ENCODE results near the gene OPA1.

OPA1 gene, protein sequence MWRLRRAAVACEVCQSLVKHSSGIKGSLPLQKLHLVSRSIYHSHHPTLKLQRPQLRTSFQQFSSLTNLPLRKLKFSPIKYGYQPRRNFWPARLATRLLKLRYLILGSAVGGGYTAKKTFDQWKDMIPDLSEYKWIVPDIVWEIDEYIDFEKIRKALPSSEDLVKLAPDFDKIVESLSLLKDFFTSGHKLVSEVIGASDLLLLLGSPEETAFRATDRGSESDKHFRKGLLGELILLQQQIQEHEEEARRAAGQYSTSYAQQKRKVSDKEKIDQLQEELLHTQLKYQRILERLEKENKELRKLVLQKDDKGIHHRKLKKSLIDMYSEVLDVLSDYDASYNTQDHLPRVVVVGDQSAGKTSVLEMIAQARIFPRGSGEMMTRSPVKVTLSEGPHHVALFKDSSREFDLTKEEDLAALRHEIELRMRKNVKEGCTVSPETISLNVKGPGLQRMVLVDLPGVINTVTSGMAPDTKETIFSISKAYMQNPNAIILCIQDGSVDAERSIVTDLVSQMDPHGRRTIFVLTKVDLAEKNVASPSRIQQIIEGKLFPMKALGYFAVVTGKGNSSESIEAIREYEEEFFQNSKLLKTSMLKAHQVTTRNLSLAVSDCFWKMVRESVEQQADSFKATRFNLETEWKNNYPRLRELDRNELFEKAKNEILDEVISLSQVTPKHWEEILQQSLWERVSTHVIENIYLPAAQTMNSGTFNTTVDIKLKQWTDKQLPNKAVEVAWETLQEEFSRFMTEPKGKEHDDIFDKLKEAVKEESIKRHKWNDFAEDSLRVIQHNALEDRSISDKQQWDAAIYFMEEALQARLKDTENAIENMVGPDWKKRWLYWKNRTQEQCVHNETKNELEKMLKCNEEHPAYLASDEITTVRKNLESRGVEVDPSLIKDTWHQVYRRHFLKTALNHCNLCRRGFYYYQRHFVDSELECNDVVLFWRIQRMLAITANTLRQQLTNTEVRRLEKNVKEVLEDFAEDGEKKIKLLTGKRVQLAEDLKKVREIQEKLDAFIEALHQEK

DNA sequence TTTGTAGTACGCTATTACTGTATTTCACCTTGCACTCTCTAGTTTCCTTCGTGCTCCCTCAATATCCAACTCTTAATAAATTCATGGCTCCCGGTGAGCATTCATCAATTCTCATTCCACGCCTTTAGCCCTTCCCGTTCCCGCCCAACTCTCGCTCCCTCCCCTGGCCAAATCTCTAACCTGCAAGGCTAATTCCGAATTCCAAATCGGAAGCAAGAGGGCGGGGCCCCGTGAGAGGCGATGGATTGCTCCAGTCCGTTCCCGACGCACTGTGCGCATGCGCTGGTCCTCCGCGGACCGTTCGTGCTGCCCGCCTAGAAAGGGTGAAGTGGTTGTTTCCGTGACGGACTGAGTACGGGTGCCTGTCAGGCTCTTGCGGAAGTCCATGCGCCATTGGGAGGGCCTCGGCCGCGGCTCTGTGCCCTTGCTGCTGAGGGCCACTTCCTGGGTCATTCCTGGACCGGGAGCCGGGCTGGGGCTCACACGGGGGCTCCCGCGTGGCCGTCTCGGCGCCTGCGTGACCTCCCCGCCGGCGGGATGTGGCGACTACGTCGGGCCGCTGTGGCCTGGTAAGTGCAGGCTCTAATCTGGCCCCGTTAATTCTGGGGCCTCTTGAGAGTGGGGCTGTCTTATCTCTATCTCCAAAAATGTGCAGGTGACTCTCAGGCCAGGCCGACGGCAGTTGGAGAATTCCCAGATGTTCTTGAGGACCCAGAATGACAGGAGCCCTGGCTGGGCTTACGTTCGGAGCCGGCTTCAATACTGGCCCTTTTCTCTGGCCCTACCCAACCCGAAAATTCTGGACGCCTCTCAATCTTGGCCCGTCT is at the start of gene OPA1:
TSS of gene OPA1 (plus strand) at position 368 of the 827 bp plus-strand sequence. CDS start at position 538, 170 bp downstream.
- DNase-seq = peak; percentile 54 to 73 (median 70)

GRCh38 chr3:193544289-193544688 is 48.7 kb upstream of the OPA1 start:
- no peak for DNase-seq

DNA sequence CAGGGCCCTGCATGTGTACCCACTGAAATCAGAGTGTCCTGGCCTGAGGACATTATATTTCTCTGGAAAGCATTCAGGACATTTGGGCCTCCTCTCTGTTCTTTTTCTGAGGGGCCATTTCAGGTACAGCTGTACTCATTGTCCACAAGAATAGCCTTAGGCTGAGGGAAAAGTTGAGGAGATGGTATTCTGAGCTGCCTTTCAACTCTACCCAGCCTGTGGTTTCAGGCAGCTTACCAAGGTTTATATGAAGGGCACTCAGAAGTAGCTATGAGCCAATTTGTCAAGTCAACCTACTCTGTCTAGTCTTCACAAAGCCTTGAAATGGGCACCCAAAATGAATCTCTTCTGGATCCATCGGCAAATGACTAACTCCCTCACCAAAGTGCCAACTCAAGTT is 47.7 kb upstream of the OPA1 start:
- no peak for DNase-seq

DNA sequence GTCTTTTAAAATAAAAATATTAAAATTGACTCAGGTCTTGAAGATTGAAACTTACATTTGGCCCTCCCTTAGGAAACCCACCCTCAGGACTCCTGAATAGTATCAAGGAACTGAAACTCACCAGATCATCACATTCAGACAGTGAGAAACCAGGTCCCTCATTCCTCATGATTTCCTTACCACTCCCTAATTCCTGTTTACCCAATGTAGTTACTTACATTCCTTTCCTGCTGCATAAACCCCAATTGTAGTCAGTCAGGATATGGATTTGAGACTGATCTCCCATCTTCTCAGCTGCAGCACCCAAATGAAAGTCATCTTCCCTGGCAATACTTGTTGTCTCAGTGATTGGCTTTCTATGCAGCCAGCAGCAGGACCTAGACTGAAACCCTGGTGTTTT is 46.9 kb upstream of the OPA1 start:
- no peak for DNase-seq

- no peak for DNase-seq
Observed at GRCh38 chr3:193548406-193548805, 44.6 kb upstream of the OPA1 start.

DNA sequence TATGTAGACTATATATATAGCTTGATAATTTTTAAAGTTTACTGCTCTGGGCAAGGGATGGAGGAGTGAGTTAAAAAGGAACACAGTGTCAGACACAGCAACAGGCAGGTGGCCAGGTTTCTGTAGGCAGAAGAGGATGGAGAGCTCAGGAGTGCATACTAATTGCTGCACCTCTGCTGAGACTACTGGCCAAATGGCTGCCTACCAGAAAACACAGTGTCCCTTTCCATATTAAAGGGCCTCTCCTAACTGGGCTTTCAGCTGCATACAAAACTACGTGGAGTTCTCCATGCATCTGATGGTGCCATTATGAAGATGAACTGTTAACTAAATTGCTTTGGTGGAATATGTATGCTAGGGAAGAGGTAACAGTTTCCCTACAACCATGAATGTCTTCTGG is 40.1 kb upstream of the OPA1 start:
- DNase-seq = no peak

DNA sequence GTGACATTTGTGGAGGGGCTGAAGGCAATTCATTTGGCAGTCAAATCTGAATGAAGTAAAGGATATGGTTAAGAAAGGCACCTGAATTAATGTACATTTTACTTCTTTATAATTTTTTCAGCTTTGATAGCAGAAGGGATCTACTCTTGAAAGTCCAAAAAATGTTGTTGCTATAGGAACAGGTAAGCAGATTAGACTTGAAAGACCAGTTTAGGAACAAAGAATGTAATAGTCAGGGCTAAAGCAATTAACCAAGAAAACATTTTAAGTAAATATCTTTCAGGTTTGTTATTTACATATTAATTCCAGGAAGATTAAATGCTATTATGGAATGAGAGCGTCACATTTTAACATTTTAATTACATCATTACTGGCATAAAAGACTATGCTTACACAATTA is 39.4 kb upstream of the OPA1 start:
- DNase-seq = no peak

DNA sequence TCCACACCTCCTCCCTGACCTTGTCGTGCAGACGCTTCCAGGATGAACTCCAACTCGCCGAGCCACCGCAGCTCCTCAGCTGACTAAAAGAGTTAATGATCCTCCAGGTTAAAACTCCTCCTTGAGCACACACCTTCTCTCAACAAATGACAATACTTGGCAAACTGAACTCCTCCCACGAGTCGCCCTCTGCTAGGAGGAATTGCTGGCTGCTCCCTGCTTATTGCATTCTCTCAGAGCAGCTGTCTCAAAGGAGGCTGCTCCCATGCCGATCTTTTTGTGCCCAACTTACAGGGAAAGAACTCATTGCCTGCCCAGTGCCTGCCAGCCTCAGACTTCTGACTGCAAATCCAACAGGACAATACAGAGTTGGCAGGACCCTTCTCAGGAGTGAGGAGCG is 38.2 kb upstream of the OPA1 start, which contains the start of gene ATP13A4:
TSS of gene ATP13A4 (minus strand) at position 85 of the 400 bp plus-strand sequence. CDS start 96 bp downstream, outside the sequence.
- no peak for DNase-seq

DNA sequence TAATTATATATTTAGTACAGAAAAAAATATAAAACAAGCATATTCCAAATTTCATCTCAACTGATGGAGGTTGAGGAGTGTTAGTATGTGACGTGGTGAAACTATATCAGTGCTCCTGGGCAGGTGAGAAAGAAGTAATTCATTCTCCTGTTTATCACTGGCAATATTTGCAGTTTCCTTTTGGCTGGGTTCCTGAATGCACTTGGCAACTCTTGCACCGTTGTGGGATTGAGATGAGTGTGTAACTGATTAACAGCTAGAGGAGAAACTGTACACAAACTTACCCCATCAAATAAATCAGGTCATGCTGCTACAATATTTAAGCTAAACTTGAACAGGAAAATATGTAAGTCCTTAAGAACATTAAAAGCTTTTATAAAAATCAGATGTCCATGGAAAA is 36.2 kb upstream of the OPA1 start:
- no peak for DNase-seq

DNA sequence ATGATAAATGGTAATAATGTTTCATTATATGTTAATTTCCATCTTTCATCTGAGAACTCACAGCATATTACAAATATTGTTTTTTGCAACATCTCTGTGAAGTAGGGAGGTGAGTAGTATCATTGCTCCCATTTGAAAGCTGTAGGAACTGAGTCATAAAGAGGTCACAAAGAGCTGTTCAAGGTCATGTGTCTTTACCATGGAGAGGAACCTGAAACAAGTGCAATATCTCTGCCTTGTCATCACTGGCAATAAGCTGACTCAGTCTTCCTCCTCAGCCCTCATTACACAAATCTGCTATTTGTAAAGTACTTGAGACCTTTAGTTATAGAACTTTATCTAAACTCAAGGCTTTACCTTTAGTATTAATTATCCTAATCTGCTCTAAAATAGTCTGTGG is 33.9 kb upstream of the OPA1 start:
- DNase-seq = no peak

- no peak for DNase-seq
Observed at GRCh38 chr3:193560091-193560490, 32.9 kb upstream of the OPA1 start.

DNA sequence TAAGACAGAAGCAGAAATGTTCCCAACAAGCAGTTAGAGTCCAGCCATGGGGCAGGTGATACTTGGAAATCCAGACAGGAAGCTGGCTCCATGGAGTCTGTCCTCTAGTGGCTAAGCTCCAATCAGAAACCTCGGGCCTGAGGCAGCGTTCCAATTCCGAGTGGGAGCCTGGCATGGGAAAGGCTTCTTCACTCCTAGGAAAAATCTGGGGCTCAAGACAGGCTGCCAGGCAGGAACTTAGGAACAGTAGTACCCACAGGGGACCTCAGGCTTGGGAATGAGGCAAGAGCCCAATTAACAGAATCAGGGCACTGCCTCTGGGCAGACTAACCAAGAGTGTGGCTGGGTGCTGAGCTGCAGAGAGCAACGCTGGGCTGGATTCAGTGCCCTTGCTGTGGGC is 32.1 kb upstream of the OPA1 start:
- DNase-seq = no peak

DNA sequence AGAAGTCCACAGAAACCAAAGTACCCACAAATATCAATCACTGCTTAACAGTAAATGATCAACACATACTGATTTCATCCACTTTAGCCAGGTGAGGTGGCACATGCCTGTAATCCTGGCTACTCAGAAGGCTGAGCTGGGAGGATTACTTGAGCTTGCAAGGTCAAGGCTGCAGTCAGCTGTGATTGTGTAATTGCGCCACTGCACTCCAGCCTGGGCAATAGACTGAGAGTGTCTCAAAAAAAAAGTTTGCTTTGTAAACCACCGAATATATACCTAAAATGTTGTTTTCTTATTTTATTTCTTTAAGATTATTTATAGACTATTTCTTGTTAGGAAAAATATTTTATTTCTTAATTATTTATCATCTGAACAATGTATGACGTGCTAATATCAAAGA is 29.6 kb upstream of the OPA1 start:
- no peak for DNase-seq

GRCh38 chr3:193564012-193564411 is 29.0 kb upstream of the OPA1 start:
- no peak for DNase-seq

GRCh38 chr3:193569119-193569518 is 23.9 kb upstream of the OPA1 start:
- DNase-seq = no peak

DNA sequence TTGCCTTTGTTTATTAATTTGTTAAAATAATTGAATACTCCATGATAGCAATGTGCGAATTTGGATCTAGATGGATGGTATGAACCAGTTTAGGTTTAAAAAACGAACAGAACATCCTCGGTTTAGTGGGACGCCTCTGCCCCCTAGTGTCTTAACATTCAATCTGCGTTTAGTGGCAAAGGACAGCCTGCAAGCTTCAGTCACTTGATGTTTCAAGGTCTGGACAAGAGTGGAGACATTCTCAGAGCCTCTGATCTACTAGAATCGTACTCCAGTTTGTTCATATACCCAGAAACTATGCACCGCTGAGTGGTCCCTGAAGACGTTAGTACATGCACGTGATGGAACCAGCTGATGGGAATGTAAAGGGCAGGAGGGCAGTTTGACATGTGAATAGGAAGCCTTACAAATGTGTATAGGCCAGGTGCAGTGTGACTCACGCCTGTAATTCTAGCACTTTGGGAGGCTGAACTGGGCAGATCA is 20.5 kb upstream of the OPA1 start:
- DNase-seq = no peak

DNA sequence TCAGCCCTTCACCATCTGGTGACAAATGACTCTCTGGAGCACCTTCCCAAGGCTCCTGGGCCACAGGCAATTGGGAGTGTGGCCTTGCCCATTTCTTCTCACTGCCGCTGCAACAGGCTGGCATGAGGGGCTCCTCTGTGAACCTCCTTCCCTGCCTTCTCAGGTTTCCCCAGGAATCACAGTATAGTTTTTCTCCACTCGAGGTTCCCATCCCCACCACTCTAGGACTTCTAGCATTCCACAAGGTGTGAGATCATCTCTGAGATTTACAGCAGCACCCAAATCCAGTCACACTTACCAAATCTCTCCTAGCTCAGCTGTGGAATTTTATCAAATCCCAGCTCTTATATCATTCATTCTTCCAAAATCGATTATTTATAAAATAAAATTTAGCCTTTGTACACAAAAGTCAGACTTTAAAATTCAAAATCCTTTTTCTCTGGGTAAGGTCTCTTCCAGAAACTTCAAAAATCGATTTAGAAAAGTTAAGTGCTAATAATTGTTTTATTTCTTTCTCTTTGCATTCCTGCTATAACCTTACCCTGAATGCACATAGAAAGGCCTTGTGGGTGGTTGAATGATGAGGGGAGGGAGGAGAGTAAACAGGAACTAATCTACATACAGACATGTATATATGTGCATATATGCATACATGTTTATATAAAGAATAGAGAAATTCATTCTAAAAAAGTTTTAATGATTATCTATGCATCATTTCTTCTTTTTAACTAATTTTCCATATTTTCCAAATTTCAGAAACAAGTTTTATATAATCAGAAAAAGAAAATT is 19.4 kb upstream of the OPA1 start:
- DNase-seq = no peak

GRCh38 chr3:193574488-193575070 is 18.4 kb upstream of the OPA1 start:
- DNase-seq = no peak

- DNase-seq = no peak
Observed at GRCh38 chr3:193585530-193585929, 7.5 kb upstream of the OPA1 start.

DNA sequence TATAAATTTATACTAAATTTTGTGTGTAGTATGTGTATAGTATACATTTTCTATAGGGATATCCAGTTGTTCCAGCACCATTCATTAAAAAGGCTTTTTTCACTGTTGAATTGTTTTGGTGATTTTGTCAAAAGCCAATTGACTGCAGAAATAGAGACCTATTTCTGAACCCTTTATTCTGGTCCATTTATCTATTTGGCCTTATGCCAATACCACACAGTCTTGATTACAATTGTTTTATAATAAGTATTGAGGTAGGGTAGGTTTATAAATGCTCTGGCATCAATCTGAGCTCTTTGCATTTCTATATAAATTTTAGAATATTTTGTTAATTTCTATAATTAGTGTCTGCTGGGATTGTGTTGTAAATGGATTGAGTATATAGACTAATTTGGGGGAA is 6.5 kb upstream of the OPA1 start:
- DNase-seq = no peak

- no peak for DNase-seq
Observed at GRCh38 chr3:193589129-193589528, 3.9 kb upstream of the OPA1 start.

All from activated naive CD4-positive, alpha-beta T cell (primary cell).